ENCODE data around the gene AQP11.

- TF ChIP-seq POLR2A (IDR thresholded peaks at IDR 0.05; ENCODE audit: low read length): no peak
- TF ChIP-seq REST (IDR thresholded peaks at IDR 0.05): no peak
- no peak for TF ChIP-seq CTCF (IDR thresholded peaks at IDR 0.05)
- TF ChIP-seq BHLHE40 (IDR thresholded peaks at IDR 0.05; ENCODE audit: low read depth, low read length): no peak
- no peak for TF ChIP-seq BCL3 (IDR thresholded peaks at IDR 0.05)
- no peak for TF ChIP-seq CBX8 (IDR thresholded peaks at IDR 0.05)
- TF ChIP-seq ZFP36 (IDR thresholded peaks at IDR 0.05; ENCODE audit: borderline replicate concordance, partially characterized antibody): no peak
Measured at GRCh38 chr11:77636731-77637344, 47.1 kb downstream of the AQP11 start.
